GM23338 (cell line): ENCODE data around the gene AKAP10. TPM values are rescaled to one million over a fixed set of nuclear protein-coding genes. Genes with fewer than 3 reads are reported as not detected.

Experiments used
- polyA plus RNA-seq: library from polyadenylated mRNA; unstranded; fragments of >200 nt; fragmentation: Nextera tagmentation; extraction: Ambion mirVana; gene quantifications from 2 replicates; pipeline ENCODE4 v1.2.1, GENCODE V29; 2016
- small RNA-seq: library from RNA; depleted of rRNA; stranded (forward); fragments of <200 nt; gene quantifications from one replicate; pipeline ENCODE3, GENCODE V24; 2014; ENCODE audit warnings: low replicate concordance
- total RNA-seq: library from RNA; depleted of rRNA; stranded (reverse); fragments of >200 nt; shearing (Covaris generic); gene quantifications from 2 replicates; pipeline ENCODE4 v1.2.3, GENCODE V29; 2014; rRNA removed

AKAP10 gene
- total and polyA plus RNA-seq, 2 experiments from 2014 or later = 16.7 to 25.9 TPM

Small RNA genes within 50 kb of the gene (small RNA-seq; reads per million reads assigned to genes)
- not detected for gene AC015726.2

Other genes with a start within 250 kb of the AKAP10 start
- gene ALDH3A1, start 229.5 kb downstream of the AKAP10 start, total RNA-seq = 0.17 and 1.0 TPM in 2 replicates
- 0.21 and 0.23 TPM in 2 replicates for gene ALDH3A1, start 229.5 kb downstream of the AKAP10 start, polyA plus RNA-seq
- gene ULK2, start 109.9 kb downstream of the AKAP10 start, total RNA-seq = 3.0 and 10.3 TPM in 2 replicates
- 1.4 and 1.6 TPM in 2 replicates for gene ULK2, start 109.9 kb downstream of the AKAP10 start, polyA plus RNA-seq
- gene SPECC1, start 31.5 kb upstream of the AKAP10 start, total RNA-seq = 89.8 and 101 TPM in 2 replicates
- gene SPECC1, start 31.5 kb upstream of the AKAP10 start, polyA plus RNA-seq = 41.5 and 42.6 TPM in 2 replicates